Left lung (tissue), 10 donors: ENCODE data around the gene HAUS3. TPM values are rescaled to one million over a fixed set of nuclear protein-coding genes. Genes with fewer than 3 reads are reported as not detected.

Source experiments
- ATAC-seq: fragments of 200-7000 bp; cut with Tn5 transposase; one replicate; pipeline ENCODE4 v1.9.1; 2020; ENCODE audit warnings: moderate library complexity
- DNase-seq, 4 donors: peaks; one replicate each; pipeline ENCODE4 v3.0.0-alpha.2; 2013 to 2020
- H3K27ac ChIP-seq, 2 donors: fragments of 200-600 bp; sonication (generic) in 1 of 2; one replicate each; pipeline versions ENCODE4 v1.5.0 to v1.8.0; 2020 to 2021
- H3K27me3 ChIP-seq, 2 donors: fragments of 200-600 bp; sonication (generic) in 1 of 2; one replicate each; pipeline versions ENCODE4 v1.5.0 to v1.8.0; 2020 to 2021
- H3K36me3 ChIP-seq, 2 donors: fragments of 200-600 bp; sonication (generic) in 1 of 2; one replicate each; pipeline versions ENCODE4 v1.5.0 to v1.8.0; 2020 to 2021
- H3K4me1 ChIP-seq, 2 donors: fragments of 200-600 bp; one replicate each; pipeline ENCODE4 v1.8.0; 2021
- H3K4me3 ChIP-seq, 2 donors: fragments of 200-600 bp; sonication (generic) in 1 of 2; one replicate each; pipeline versions ENCODE4 v1.5.0 to v1.8.0; 2020 to 2021; ENCODE audit warnings: mild to moderate bottlenecking in 1 of 2
- H3K9me3 ChIP-seq, 2 donors: fragments of 200-600 bp; sonication (generic) in 1 of 2; one replicate each; pipeline versions ENCODE4 v1.5.0 to v1.8.0; 2020 to 2021
- CTCF ChIP-seq, 2 donors: fragments of 200-600 bp; sonication (generic) in 1 of 2; IDR thresholded peaks; one replicate each; pipeline versions ENCODE4 v1.5.0 to v1.8.0; 2021; ENCODE audit warnings: antibody characterized with exemption in 2 of 2
- intact Hi-C, 2 donors: fragments of 100-400 bp; cut with DNase I; formaldehyde crosslinking; loops; one replicate each; pipeline versions ENCODE4 v1.11.2 to v1.14.2; 2022
- polyA plus RNA-seq, 6 donors: library from polyadenylated mRNA; unstranded; fragments of 120-200 nt; gene quantifications; one replicate each; pipeline ENCODE4 v1.2.1, GENCODE V29; 2013; ENCODE audit not compliant: insufficient read length in 6 of 6
- total RNA-seq, 2 donors: library from RNA; stranded (reverse); fragmentation: NEBNext Ultra II Directional; extraction: Animal tissue kit (Norgen Biotek cat#: 25700); gene quantifications; one replicate each; pipeline ENCODE4 v1.2.1, GENCODE V29; 2021
- donor health status: DM: no; HTN: yes; CAD: no.
- donor health status: DM: no; HTN: no; CAD: no.

HAUS3 gene
- total and polyA plus RNA-seq, 8 donors, result 9.7 to 26.7 (median 23.2) TPM

- Histone ChIP-seq H3K27ac (no peak overlapping the region), H3K27me3 (no peaks in the 10 kb centered on the region), H3K4me3 (no peak overlapping the region), H3K4me1 (peaks cover 0 to 5% of the 10 kb centered on the region in 2 donors), H3K9me3 (no peaks in the 10 kb centered on the region), H3K36me3 (no peaks in the 10 kb centered on the region)
- ATAC-seq, result no peak
- intact Hi-C loops, result no loop called here
- DNase-seq, result peak in 1 of 4 donors; percentile 78
- no peak for TF ChIP-seq CTCF (IDR thresholded peaks at IDR 0.05)
These were observed 26.7 kb upstream of the HAUS3 start for GRCh38 chr4:2268357-2269205.

GRCh38 chr4:2267841-2268240 is 25.9 kb upstream of the HAUS3 start:
- no peak overlapping the region for H3K27ac ChIP-seq
- H3K4me1 ChIP-seq, result peaks cover 7 to 10% of the 10 kb centered on the region in 2 donors
- ATAC-seq (no peak), DNase-seq (peak in 1 of 4 donors; percentile 68)
- no peak for TF ChIP-seq CTCF (IDR thresholded peaks at IDR 0.05)
- H3K4me3 ChIP-seq, result no peak overlapping the region
- no peaks in the 10 kb centered on the region for H3K9me3 ChIP-seq
- intact Hi-C loops, result no loop called here
- H3K36me3 ChIP-seq, result no peaks in the 10 kb centered on the region
- no peaks in the 10 kb centered on the region for H3K27me3 ChIP-seq

- no peak for TF ChIP-seq CTCF (IDR thresholded peaks at IDR 0.05)
- DNase-seq (peak in 1 of 4 donors; percentile 65), ATAC-seq (no peak)
- Histone ChIP-seq H3K27me3 (no peaks in the 10 kb centered on the region), H3K4me1 (peaks cover 12% of the 10 kb centered on the region in 2 donors), H3K36me3 (no peaks in the 10 kb centered on the region), H3K9me3 (no peaks in the 10 kb centered on the region), H3K27ac (no peak overlapping the region), H3K4me3 (no peak overlapping the region)
- intact Hi-C loops, result no loop called here
These were observed 25.4 kb upstream of the HAUS3 start for GRCh38 chr4:2267320-2267811.

GRCh38 chr4:2266821-2267220 is 24.9 kb upstream of the HAUS3 start:
- H3K36me3 ChIP-seq, result no peaks in the 10 kb centered on the region
- H3K27me3 ChIP-seq, result no peaks in the 10 kb centered on the region
- H3K9me3 ChIP-seq, result no peaks in the 10 kb centered on the region
- H3K27ac ChIP-seq, result no peak overlapping the region
- peaks cover 12% of the 10 kb centered on the region in 2 donors for H3K4me1 ChIP-seq
- ATAC-seq (no peak), DNase-seq (peak in 1 of 4 donors; percentile 37)
- no peak overlapping the region for H3K4me3 ChIP-seq
- intact Hi-C loops, result no loop called here
- TF ChIP-seq CTCF (IDR thresholded peaks at IDR 0.05), result no peak

- Histone ChIP-seq H3K9me3 (no peaks in the 10 kb centered on the region), H3K4me1 (peaks cover 12% of the 10 kb centered on the region in 2 donors), H3K4me3 (no peak overlapping the region), H3K27ac (peak overlapping the region in 1 of 2 donors; percentile 33), H3K36me3 (no peaks in the 10 kb centered on the region), H3K27me3 (no peaks in the 10 kb centered on the region)
- DNase-seq (peak; percentile 45 to 66 (median 63)), ATAC-seq (no peak)
- no peak for TF ChIP-seq CTCF (IDR thresholded peaks at IDR 0.05)
- intact Hi-C loops, result no loop called here
These were observed 24.3 kb upstream of the HAUS3 start for GRCh38 chr4:2266181-2266580.
